ENCODE measurements around the gene RFWD3.
A peak's percentile ranks its signal among the peaks of the same experiment; 100 is the strongest.
"Not testable (repeated sequence)": the region's sequence is repeated elsewhere in the genome, so short reads cannot be mapped to it uniquely, and the experiment has no call there.

RFWD3 gene

DNA sequence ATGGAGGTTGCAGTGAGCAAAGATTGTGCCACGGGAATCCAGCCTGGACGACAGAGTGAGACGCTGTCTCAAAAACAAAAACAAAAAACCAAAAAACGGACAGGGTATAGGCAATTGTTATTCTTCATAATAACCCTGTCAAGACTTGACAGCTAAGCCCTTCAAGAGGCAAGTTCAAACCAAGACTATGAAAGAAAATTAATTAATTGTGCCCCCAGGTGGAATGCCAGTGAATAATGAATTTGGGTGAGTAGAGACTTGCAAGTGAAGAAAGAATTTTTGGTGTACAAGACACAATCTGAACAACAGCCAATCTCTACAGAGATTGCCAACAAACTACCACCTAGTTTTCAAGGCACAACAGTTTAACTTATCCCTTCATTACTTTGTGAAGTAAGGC, 6.3 kb downstream of the RFWD3 start:
- no peak for DNase-seq

DNA sequence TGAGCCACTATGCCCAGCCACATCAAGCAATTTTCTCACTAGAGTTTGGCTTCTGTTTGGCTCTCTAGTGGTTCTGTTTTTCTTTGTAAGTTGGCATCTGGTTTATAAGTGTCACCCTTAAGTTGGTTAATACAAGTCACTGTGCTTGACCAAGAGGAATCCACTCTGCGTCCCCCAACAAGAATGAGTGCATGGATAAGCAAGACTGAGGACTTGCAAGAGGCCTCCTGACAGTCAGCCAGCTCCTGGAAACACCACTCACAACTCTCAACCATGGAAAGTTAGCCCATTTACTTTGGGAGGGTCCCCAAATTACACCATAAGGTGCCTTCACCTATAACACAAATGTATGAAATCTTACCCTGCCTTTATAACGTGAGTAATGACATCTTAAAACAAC, 7.6 kb downstream of the RFWD3 start:
- no peak for DNase-seq

DNA sequence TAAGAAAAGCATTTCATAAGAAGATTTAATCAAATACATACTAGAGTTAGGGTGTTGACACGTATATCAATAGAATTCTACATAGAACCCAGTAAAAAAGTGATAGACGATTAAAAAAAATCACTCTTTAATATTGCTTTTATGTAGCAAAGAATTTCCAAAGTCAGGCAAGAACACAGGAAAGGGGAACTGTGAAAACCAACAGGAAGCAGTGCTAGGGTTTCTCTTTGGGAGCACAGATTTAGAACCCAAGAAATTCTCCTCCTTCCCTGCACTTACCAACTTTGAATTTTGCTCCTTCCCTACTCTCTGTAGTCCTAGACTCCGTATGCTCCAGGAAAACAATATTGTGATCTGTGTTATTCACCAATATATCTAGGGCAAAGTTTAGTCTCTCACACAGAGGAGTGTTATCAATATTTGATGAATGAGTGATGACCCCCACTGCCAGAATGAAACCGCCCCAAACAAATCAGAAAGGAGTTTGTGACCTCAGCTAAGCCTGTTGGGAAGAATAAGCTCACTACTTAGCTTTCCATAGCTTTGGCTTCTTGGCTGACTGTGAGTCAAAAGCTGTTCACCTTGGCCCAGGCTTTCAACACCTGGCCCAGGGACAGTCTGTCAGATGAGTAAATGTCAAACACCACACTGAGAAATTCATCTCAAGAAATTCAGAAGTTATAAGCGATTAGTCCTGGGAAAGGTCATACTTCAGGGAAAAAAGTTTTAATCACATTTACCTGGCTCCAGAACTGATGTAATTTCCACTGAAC, 8.6 kb downstream of the RFWD3 start:
- peak in 1 of 2 experiments; percentile 4 for DNase-seq

DNA sequence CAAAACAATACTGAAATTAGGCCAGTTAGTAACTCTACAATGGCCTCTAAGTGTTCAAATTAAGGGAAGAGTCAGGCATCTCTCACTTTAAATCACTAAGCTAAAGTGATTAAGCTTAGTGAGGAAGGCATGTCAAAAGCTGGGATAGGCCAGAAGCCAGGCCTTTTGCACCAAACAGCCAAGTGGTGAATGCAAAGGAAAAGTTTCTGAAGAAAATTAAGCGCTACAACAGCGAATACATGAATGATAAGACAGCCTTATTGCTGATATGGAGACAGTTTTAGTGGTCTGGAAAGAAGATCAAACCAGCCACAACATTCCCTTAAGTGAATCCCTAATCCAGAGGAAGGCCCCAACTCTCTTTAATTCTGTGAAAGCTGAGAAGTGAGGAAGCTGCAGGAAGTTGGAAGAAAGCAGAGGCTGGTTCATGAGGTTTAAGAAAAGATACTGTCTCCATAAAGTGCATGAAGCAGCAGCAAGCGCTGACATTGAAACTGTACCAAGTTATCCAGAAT, 12.1 kb downstream of the RFWD3 start:
- DNase-seq = no peak

DNA sequence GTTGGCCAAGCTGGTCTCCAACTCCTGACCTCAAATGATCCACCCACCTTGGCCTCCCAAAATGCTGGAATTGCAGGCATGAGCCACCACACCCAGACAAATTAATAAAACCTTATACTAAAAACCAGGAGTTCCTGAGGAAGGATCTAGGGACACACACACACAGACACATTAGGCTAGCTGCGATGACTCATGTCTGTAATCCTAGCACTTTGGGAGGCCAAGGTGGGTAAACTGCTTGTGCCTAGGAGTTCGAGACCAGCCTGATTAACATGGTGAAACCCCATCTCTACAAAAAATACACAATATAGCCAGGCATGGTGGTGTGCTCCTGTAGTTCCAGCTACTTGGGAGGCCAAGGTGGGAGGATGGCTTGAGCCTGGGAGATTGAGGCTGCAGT, 13.8 kb downstream of the RFWD3 start:
- DNase-seq = not testable (repeated sequence)

DNA sequence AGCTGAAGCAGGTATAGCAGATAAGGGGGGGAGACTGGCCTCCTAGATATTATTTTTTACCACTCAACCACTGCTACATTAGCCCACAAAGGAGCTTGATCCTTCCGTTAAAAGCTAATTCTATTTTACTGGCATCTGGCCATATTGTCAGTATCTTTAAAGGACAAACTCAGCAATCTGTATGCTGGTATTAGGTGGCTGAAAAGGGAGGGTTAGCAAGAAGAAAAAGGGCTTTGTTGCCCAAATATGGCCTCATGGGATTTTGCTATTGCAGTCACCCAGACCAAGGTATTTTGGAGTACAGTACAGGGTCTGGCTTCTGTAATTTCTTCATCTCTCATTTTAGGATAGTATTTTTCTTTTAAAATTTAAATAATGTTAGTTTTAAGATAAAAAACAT, 14.4 kb downstream of the RFWD3 start:
- DNase-seq = no peak

DNA sequence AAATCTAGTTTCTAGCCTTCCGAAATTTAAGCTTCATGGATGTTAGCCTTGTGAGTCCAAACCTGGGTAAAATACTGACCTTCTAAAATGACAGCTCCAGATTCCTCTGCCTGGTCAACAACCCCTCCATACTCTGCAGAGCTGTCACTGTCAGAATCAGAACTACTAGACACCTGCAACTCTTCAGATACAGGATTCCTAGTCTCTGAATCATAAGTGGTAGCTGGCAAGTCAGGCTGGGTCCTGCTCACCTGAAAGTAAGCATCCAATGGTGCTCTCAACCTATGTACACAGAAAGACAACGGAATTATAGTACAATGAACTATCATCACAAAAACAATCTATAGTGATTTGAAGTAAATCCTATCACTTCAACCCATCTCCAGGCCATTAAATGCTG, 14.8 kb downstream of the RFWD3 start:
- DNase-seq = no peak

DNA sequence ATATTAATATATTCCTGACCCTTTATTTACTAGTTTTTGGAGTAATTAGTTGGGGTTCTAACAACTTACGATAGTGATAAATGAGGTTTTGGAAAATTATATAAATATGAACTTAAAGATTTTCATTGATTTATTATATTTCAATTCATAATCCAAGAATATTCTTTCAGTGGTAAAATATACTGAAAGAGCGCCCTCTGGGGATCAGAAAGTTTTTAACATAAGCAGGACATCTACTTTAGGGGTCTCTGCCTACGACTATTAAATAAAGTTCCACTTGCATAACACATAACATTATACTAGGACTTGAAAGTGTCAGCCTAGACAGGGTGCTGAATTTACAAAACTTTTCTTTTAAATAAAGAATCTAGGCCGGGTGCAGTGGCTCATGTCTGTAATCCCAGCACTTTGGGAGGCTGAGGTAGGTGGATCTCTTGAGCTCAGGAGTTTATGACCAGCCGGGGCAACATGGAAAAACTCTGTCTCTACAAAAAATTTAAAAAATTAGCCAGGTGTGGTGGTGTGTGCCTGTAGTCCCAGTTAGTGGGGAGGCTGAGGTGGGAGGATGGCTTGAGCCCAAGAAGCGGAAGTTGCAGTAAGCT, 15.6 kb downstream of the RFWD3 start:
- DNase-seq = peak; percentile 9 to 24

GRCh38 chr16:74649839-74650504, 16.7 kb downstream of the RFWD3 start:
- DNase-seq = no peak

DNA sequence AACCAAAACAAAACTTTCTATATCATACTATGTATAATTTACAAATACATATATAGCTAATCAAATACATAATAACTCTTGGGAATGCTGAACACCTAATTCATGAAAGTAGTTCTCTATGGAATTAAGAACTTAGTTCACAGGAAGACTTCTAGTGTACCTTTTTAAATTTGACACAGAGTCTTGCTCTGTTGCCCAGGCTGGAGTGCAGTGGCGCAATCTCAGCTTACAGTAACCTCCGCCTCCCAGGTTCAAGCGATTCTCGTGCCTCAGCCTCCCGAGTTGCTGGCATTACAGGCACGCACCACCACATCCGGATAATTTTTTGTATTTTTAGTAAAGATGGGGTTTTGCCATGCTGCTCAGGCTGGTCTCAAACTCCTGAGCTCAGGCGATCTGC, 24.7 kb downstream of the RFWD3 start:
- DNase-seq = no peak

- no peak for DNase-seq
Observed at GRCh38 chr16:74637742-74638453, 28.8 kb downstream of the RFWD3 start.

- no peak for DNase-seq
Observed at GRCh38 chr16:74635303-74635702, 31.4 kb downstream of the RFWD3 start.

GRCh38 chr16:74633686-74634085, 33.0 kb downstream of the RFWD3 start:
- DNase-seq = no peak

DNA sequence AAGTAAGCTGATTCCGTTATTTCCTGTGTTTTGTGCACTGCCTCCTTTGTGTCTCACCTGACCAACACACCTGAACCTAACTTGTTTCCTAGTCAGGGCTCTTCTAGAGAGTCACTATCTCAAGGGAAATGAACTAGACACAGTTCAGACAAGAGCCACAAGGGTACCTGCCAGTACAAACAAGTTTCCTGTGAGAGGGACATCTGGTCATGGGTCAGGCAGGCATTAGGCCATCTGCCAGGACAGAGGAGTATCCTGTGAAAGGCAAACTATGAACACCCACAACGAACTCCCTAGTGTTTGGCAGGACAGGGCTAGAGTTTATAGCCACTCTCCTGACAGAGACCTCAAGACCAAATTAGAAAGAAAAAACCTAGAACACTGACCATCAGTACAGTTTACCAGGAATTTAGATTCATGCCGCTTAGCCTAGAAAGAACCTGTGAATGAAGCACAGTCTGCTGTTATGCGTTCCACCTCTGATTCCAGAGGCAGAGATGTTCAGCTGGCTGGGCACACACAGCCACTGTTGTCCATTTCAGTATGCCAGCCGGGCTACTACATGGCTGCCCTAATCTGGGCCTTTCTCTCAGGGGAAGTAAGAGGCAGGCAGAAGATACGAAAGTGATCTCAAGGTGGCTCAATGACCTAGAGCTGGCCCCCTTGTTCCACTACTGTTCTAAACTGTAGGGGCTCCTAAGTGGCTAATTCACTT, 39.0 kb downstream of the RFWD3 start:
- no peak for DNase-seq

- no peak for DNase-seq
Observed at GRCh38 chr16:74626741-74627416, 39.8 kb downstream of the RFWD3 start.

DNA sequence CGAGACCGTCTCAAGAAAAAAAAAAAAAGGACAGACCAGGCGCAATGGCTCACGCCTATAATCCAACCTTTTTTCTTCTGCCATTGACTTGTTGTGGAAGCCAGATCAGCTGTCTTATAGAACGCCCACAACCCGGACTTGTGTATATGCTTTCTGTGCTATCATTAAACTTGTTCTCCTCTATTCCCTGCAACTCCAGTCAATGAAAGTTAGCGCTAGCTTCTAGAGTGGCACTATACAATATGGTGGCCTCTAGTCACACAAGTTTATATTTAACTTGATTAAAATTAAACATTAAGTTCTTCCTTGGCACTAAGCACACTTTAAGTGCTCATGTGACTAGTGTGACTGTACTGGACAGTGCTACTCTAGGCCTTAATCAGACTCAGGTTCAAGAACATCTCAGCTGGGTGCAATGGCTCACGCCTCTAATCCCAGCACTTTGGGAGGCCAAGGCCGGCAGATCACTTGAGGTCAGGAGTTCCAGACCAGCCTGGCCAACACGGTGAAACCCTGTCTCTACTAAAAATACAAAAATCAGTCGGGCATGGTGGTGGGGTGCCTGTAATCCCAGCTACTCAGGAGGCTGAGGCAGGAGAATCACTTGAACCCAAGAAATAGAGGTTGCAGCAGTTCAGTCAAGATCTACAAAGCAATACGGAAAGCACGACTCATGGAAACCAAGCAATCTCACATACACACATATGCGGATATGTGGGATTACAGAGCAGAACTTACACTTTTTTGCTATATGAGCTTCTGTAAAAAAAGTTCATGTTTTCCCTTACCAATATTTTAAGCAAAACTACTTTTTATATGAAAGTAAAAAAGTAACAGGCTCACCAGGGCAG, 41.0 kb downstream of the RFWD3 start:
- no peak for DNase-seq

- no peak for DNase-seq
Observed at GRCh38 chr16:74623839-74624235, 42.8 kb downstream of the RFWD3 start.

DNA sequence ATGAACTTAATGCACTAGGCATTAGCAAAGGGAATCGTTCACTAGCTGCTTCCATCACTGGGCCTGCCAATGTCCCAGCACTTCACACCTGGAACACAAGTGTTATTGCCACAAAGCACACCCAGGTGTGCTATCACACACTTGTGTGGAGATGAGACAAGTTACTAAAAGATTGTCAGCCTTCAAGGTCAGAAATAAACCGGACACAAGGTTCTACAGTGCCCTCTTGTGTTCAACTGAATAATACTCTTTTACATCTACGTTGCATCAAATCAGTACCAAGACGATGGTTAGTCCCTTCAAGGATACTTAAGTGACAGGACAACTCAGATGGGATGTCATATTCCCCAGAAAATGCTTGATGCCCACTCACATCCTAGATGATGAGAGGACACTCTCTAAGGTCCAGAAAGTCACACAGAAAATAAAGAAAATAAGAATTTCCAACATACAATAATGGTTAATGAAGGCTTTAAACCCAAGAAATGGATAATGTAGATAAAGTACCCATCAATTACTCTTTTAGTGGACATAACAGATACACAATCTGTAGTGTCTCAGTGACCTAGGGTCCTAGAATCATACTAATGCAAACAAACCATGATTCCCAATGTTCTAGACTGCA, 43.4 kb downstream of the RFWD3 start:
- DNase-seq = peak; percentile 49 to 65

- no peak for DNase-seq
Observed at GRCh38 chr16:74622005-74622404, 44.7 kb downstream of the RFWD3 start.

GRCh38 chr16:74617206-74617788, 49.4 kb downstream of the RFWD3 start:
- no peak for DNase-seq
